CD4-positive, alpha-beta T cell treated with Interleukin-17A for 4 hours (primary cell): ENCODE measurements around the gene ABHD3.
"Not testable (repeated sequence)": the region's sequence is repeated elsewhere in the genome, so short reads cannot be mapped to it uniquely, and the experiment has no call there.

Source experiments
- DNase-seq: peaks from one replicate; pipeline ENCODE4 v3.0.0-alpha.2; 2020; ENCODE audit warnings: mixed read lengths

Gene ABHD3

GRCh38 chr18:21702602-21703001 is 2.0 kb downstream of the ABHD3 start:
- DNase-seq, result no peak

- no peak for DNase-seq
Measured at GRCh38 chr18:21701621-21702020, 3.0 kb downstream of the ABHD3 start.

- no peak for DNase-seq
Measured at GRCh38 chr18:21700528-21701075, 4.0 kb downstream of the ABHD3 start.

GRCh38 chr18:21693322-21693721 is 11.3 kb downstream of the ABHD3 start:
- no peak for DNase-seq

GRCh38 chr18:21689736-21690135 is 14.8 kb downstream of the ABHD3 start:
- no peak for DNase-seq

- no peak for DNase-seq
Measured at GRCh38 chr18:21686282-21687105, 18.1 kb downstream of the ABHD3 start.

GRCh38 chr18:21685556-21685981 is 19.0 kb downstream of the ABHD3 start:
- not testable (repeated sequence) for DNase-seq

GRCh38 chr18:21684731-21685130 is 19.8 kb downstream of the ABHD3 start:
- no peak for DNase-seq

GRCh38 chr18:21682371-21683051 is 22.1 kb downstream of the ABHD3 start:
- peak; percentile 39 for DNase-seq

- DNase-seq, result no peak
Measured at GRCh38 chr18:21680161-21680560, 24.4 kb downstream of the ABHD3 start.

- DNase-seq, result no peak
Measured at GRCh38 chr18:21678859-21679258, 25.7 kb downstream of the ABHD3 start.

GRCh38 chr18:21675354-21675753 is 29.2 kb downstream of the ABHD3 start:
- not testable (repeated sequence) for DNase-seq

GRCh38 chr18:21672521-21673267 is 31.9 kb downstream of the ABHD3 start:
- DNase-seq, result no peak

GRCh38 chr18:21669736-21670285 is 34.8 kb downstream of the ABHD3 start:
- DNase-seq, result no peak

- no peak for DNase-seq
Measured at GRCh38 chr18:21664069-21664468, 40.5 kb downstream of the ABHD3 start.

GRCh38 chr18:21663578-21663977 is 41.0 kb downstream of the ABHD3 start:
- no peak for DNase-seq

- no peak for DNase-seq
Measured at GRCh38 chr18:21662581-21662980, 42.0 kb downstream of the ABHD3 start.

- no peak for DNase-seq
Measured at GRCh38 chr18:21660078-21660477, 44.5 kb downstream of the ABHD3 start.

GRCh38 chr18:21656402-21656801 is 48.2 kb downstream of the ABHD3 start:
- no peak for DNase-seq

GRCh38 chr18:21653361-21653760 is 51.2 kb downstream of the ABHD3 start:
- no peak for DNase-seq

- DNase-seq, result no peak
Measured at GRCh38 chr18:21652073-21652472, 52.5 kb downstream of the ABHD3 start.

GRCh38 chr18:21650311-21650710 is 54.3 kb downstream of the ABHD3 start:
- DNase-seq, result no peak

GRCh38 chr18:21640375-21640774 is 64.2 kb downstream of the ABHD3 start:
- DNase-seq, result not testable (repeated sequence)
